BE2C (cell line): ENCODE results near the gene ACTR2.
"Not testable (repeated sequence)": the region's sequence is repeated elsewhere in the genome, so short reads cannot be mapped to it uniquely, and the experiment has no call there.

Source experiments
- DNase-seq: peaks from one replicate; pipeline ENCODE4 v3.0.0-alpha.2; 2020
- H3K27me3 ChIP-seq: fragments of 250-450 bp; sonication (Bioruptor Pico); 2 replicates; pipeline ENCODE4 v1.5.1; 2020; ENCODE audit warnings: mild to moderate bottlenecking
- H3K36me3 ChIP-seq: fragments of 250-450 bp; sonication (Bioruptor Pico); 2 replicates; pipeline ENCODE4 v1.5.1; 2020; ENCODE audit warnings: mild to moderate bottlenecking
- H3K4me1 ChIP-seq: fragments of 250-450 bp; sonication (Bioruptor Pico); 2 replicates; pipeline ENCODE4 v1.5.1; 2020
- H3K4me3 ChIP-seq: 2 replicates; pipeline ENCODE4 v1.5.1; 2011; ENCODE audit warnings: low read depth, low read length
- H3K9me3 ChIP-seq: fragments of 250-450 bp; sonication (Bioruptor Pico); 2 replicates; pipeline ENCODE4 v1.5.1; 2020
- CTCF ChIP-seq: IDR thresholded peaks from 2 replicates; pipeline ENCODE4 v1.5.1; 2012; ENCODE audit warnings: mild to moderate bottlenecking, low read depth, low read length

The ACTR2 gene

GRCh38 chr2:65227020-65227455, 593 bp upstream of the ACTR2 start:
- Histone ChIP-seq H3K27me3 (no peaks in the 10 kb centered on the region), H3K4me1 (no peaks in the 10 kb centered on the region; the same call in 1 of the 2 replicates), H3K36me3 (no peaks in the 10 kb centered on the region), H3K4me3 (peak overlapping the region; percentile 91), H3K9me3 (no peaks in the 10 kb centered on the region)
- no peak for DNase-seq
- no peak for TF ChIP-seq CTCF

- no peaks in the 10 kb centered on the region for H3K27me3 ChIP-seq
- TF ChIP-seq CTCF: no peak
- H3K4me1 ChIP-seq: no peaks in the 10 kb centered on the region; the same call in 1 of the 2 replicates
- no peaks in the 10 kb centered on the region for H3K9me3 ChIP-seq
- H3K4me3 ChIP-seq: peak overlapping the region; percentile 91
- H3K36me3 ChIP-seq: no peaks in the 10 kb centered on the region
- DNase-seq: no peak
Measured at GRCh38 chr2:65228263-65228750, 676 bp downstream of the ACTR2 start.

GRCh38 chr2:65231121-65231520, 3.5 kb downstream of the ACTR2 start:
- no peaks in the 10 kb centered on the region for H3K36me3 ChIP-seq
- no peaks in the 10 kb centered on the region; the same call in 1 of the 2 replicates for H3K4me1 ChIP-seq
- no peak for DNase-seq
- no peaks in the 10 kb centered on the region for H3K27me3 ChIP-seq
- H3K9me3 ChIP-seq: no peaks in the 10 kb centered on the region
- H3K4me3 ChIP-seq: no peak overlapping the region
- TF ChIP-seq CTCF: no peak

- Histone ChIP-seq H3K36me3 (no peaks in the 10 kb centered on the region), H3K4me3 (no peak overlapping the region), H3K27me3 (no peaks in the 10 kb centered on the region), H3K4me1 (no peaks in the 10 kb centered on the region; the same call in 1 of the 2 replicates), H3K9me3 (no peaks in the 10 kb centered on the region)
- no peak for DNase-seq
- no peak for TF ChIP-seq CTCF
Measured at GRCh38 chr2:65231892-65232477, 4.4 kb downstream of the ACTR2 start.

GRCh38 chr2:65232636-65233035, 5.0 kb downstream of the ACTR2 start:
- TF ChIP-seq CTCF: no peak
- DNase-seq: no peak
- H3K4me3 ChIP-seq: no peak overlapping the region
- H3K4me1 ChIP-seq: no peaks in the 10 kb centered on the region; the same call in 1 of the 2 replicates
- H3K27me3 ChIP-seq: no peaks in the 10 kb centered on the region
- H3K36me3 ChIP-seq: no peaks in the 10 kb centered on the region
- no peaks in the 10 kb centered on the region for H3K9me3 ChIP-seq

- Histone ChIP-seq H3K36me3 (no peaks in the 10 kb centered on the region; the same call in none of the 2 replicates), H3K4me1 (no peaks in the 10 kb centered on the region), H3K9me3 (no peaks in the 10 kb centered on the region), H3K4me3 (no peak overlapping the region), H3K27me3 (no peaks in the 10 kb centered on the region)
- no peak for DNase-seq
- TF ChIP-seq CTCF: no peak
Measured at GRCh38 chr2:65240657-65241056, 13.0 kb downstream of the ACTR2 start.

GRCh38 chr2:65244452-65244851, 16.8 kb downstream of the ACTR2 start:
- H3K36me3 ChIP-seq, H3K27me3 ChIP-seq, DNase-seq, H3K9me3 ChIP-seq, H3K4me1 ChIP-seq, H3K4me3 ChIP-seq: not testable (repeated sequence)
